HG02588 (cell line): Measurements from ENCODE around the gene SH2B3.
"Not testable (repeated sequence)": the region's sequence is repeated elsewhere in the genome, so short reads cannot be mapped to it uniquely, and the experiment has no call there.

Experiments
- ATAC-seq: cut with Tn5 transposase; IDR thresholded peaks from one replicate; pipeline ENCODE4 v1.9.1; 2021; ENCODE audit warnings: mild to moderate bottlenecking, moderate library complexity; ENCODE audit not compliant: unreplicated experiment

SH2B3 gene

GRCh38 chr12:111455448-111456320, 50.0 kb downstream of the SH2B3 start:
- ATAC-seq: no peak

GRCh38 chr12:111457071-111457470, 51.3 kb downstream of the SH2B3 start:
- ATAC-seq: no peak

GRCh38 chr12:111457577-111457976, 51.9 kb downstream of the SH2B3 start:
- no peak for ATAC-seq

- ATAC-seq: no peak
Measured at GRCh38 chr12:111458546-111459172, 52.9 kb downstream of the SH2B3 start.

GRCh38 chr12:111460111-111460510, 54.4 kb downstream of the SH2B3 start:
- not testable (repeated sequence) for ATAC-seq

DNA sequence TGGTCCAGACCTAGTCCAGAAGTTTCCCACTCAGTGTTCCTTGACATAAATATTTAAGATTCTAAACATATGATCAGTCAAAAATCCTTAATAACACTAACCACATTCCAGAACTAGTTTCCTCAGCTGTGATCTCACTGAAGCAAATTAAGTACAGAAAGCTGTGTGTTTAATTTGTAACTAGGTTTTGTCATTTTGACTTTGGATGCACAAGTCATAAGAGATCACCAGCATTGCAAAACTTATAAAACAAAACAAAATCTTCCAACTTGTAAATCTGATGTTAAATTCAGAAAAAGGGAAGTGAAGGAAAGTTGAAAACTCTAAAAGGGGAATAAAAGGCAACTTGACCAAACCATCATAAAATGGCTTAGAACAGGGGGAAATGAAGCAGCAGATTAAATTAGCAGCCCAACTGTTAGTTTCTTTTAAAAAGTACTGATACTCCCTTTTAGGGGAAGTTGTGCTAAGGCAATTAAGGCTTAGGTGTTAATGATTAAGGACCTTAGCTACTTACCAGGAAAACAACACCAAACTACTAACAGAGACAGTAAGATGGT, 56.6 kb downstream of the SH2B3 start:
- ATAC-seq: no peak

DNA sequence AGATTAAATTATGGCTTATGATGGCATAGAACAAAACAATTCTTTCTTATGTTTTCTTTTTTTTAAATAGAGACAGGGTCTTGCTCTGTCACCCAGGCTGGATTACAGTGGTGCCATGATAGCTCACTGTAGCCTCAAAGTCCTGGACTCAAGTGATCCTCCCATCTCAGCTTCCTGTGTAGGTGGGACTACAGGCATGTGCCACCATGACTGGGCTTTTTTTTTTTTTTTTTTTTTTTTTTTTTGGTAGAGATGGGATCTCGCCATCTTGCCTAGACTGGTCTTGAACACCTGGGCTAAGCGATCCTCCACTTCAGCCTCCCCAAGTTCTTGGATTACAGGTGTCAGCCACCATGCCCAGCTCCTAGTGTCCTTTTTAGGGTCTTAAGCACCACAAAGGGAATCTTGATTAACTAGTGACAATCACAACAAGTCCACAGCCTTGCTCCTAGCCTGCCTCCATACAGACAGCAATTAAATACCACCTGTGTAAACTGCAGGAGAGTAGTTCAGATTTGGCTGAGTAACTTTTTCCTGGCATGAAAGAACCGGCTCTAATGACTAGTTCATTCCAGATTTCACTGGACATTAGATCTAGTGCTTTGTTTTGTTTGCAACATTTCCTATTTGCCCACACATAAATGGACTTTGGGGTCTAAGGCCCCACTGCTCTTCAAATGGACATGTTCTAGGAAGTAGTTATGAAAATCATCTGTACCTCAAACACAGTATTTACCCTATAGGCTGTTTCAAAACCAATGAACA, 61.6 kb downstream of the SH2B3 start:
- ATAC-seq: no peak

- no peak for ATAC-seq
Measured at GRCh38 chr12:111467857-111468241, 62.1 kb downstream of the SH2B3 start.

DNA sequence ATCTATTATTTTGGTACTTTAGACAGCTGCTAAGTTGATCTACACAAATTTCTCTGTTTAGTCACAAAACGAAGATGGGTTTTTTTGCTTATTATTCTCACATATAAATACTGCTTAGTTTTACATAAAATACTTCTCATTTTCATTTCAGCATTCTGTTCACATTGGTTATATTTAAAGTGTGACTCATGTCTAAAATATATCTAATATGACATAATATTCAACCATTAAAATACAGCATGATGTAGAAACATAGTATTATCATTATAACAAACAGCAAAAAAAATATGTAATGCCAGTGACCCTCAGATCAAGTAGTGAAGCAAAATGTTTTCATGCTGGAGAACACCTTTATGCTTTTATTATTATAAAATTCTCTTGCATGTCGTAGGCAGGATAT, 63.7 kb downstream of the SH2B3 start:
- no peak for ATAC-seq

DNA sequence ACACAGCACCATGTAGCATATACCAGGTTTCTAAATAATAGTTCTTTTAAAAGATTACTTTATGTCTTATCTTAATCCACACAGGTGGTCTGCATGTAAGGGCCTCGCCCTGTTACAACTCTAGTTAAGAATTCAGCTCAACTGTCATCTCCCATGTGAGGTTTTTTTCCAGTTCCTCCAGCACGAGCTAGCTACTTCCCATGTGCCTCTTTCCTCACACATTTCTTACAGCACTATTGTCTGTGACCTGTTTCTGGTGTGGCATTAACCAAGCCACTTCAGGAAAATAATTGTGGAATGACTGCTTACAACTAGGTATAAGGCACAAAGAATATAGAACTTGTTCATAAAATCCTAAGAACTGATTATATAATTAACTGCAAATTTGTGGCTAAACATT, 65.5 kb downstream of the SH2B3 start:
- no peak for ATAC-seq

DNA sequence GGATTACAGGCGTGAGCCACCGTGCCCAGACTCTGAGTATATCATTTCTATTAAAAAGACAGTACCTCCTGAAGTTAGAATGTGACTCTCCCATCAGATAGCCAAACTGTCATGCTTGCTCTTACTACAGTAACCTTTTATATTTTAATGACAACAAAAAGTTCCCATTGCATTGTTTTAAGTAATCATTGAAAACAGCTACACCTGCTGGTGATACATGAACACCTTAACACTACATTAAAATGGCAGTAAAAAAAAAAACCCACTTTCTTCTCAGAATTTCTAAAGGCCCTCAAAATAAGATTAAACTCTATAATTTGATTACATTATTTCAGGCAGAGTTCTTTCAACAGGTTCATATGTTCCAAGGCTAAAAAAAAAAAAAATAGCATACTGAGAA, 76.7 kb downstream of the SH2B3 start:
- ATAC-seq: no peak

- ATAC-seq: no peak
Measured at GRCh38 chr12:111488271-111488670, 82.5 kb downstream of the SH2B3 start.

- no peak for ATAC-seq
Measured at GRCh38 chr12:111488798-111489197, 83.1 kb downstream of the SH2B3 start.

DNA sequence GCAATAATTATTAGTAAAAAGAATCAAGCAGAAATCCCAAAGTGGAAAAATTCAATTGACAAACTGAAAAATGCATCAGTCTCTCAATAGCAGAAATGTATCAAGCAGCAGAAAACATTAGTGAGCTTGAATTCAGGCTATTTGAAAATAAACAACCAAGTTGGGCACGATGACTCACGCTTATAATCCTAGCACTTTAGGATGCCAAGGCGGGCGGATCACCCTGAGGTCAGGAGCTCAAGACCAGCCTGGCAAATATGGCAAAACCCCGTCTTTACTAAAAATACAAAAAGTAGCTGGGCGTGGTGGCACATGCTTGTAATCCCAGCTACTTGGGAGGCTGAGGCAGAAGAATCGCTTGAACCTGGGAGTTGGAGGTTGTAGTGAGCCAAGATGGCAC, 87.3 kb downstream of the SH2B3 start:
- ATAC-seq: not testable (repeated sequence)

DNA sequence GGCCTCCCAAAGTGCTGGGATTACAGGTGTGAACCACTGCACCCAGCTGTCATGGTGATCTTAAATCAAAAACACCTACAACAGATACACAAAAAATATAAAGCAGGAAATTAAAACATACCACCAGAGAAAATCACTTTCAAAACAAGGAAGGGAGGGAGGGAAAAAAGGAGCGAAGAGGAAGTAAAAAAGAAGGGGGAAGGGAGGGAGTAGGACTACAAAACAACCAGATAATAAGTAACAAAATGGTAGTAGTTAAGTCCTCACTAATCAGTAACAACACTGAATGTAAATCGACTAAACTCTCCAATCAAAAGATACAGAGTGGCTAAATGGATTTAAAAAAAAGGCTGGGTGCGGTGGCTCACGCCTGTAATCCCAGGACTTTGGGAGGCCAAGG, 89.0 kb downstream of the SH2B3 start:
- ATAC-seq: no peak
